Right cardiac atrium (tissue), 5 donors: ENCODE data around the gene PIP5KL1. TPM values are rescaled to one million over a fixed set of nuclear protein-coding genes. Genes with fewer than 3 reads are reported as not detected.

Experiments
- polyA plus RNA-seq: library from polyadenylated mRNA; stranded (reverse); fragments of 200-250 nt; gene quantifications from one replicate; pipeline ENCODE4 v1.2.3, GENCODE V29; 2013
- total RNA-seq, 4 donors: library from RNA; stranded (reverse); fragmentation: NEBNext Ultra II Directional; extraction: Animal tissue kit (Norgen Biotek cat#: 25700); gene quantifications; one replicate each; pipeline ENCODE4 v1.2.1, GENCODE V29; 2021
- donor health status: healthy with polysubstance abuse.
- donor health status: DM: no; HTN: yes; CAD: no.
- donor health status: DM: no; HTN: no; CAD: no.
- donor health status: DM: no; HTN: yes; CAD: no; lungs with severe emphysema.
- donor health status: DM: yes; HTN: yes; CAD: no.

The PIP5KL1 gene
- total and polyA plus RNA-seq, 5 donors: 0.29 to 1.3 (median 0.29) TPM; not detected in 2

Other genes starting within 250 kb of the PIP5KL1 start
- gene CFAP157, start 223.8 kb downstream of the PIP5KL1 start, total RNA-seq: not detected
- 0.18 TPM for gene CFAP157, start 223.8 kb downstream of the PIP5KL1 start, polyA plus RNA-seq
- 10 to 100 TPM in 3 of 4 donors, 1 to 10 TPM in 1; 8.7 to 15.0 (median 11.6) TPM for gene PTRH1, start 215.1 kb downstream of the PIP5KL1 start, total RNA-seq
- 16.3 TPM for gene PTRH1, start 215.1 kb downstream of the PIP5KL1 start, polyA plus RNA-seq
- under 1 TPM in 3 of 4 donors, not detected in 1; 0.06 to 0.14 (median 0.11) TPM for gene TTC16, start 214.7 kb downstream of the PIP5KL1 start, total RNA-seq
- gene TTC16, start 214.7 kb downstream of the PIP5KL1 start, polyA plus RNA-seq: 0.14 TPM
- 1 to 10 TPM; 3.1 to 3.9 (median 3.5) TPM for gene TOR2A, start 195.5 kb downstream of the PIP5KL1 start, total RNA-seq
- 3.7 TPM for gene TOR2A, start 195.5 kb downstream of the PIP5KL1 start, polyA plus RNA-seq
- 10 to 100 TPM in 3 of 4 donors, 1 to 10 TPM in 1; 9.4 to 15.5 (median 12.7) TPM for gene SH2D3C, start 152.1 kb downstream of the PIP5KL1 start, total RNA-seq
- 17.4 TPM for gene SH2D3C, start 152.1 kb downstream of the PIP5KL1 start, polyA plus RNA-seq
- gene CDK9, start 144.7 kb downstream of the PIP5KL1 start, total RNA-seq: 10 to 100 TPM; 49.0 to 62.5 (median 58.6) TPM
- gene CDK9, start 144.7 kb downstream of the PIP5KL1 start, polyA plus RNA-seq: 37.3 TPM
- 10 to 100 TPM; 34.1 to 53.1 (median 45.6) TPM for gene FPGS, start 127.9 kb downstream of the PIP5KL1 start, total RNA-seq
- gene FPGS, start 127.9 kb downstream of the PIP5KL1 start, polyA plus RNA-seq: 30.1 TPM
- 100 to 1,000 TPM; 275 to 462 (median 364) TPM for gene ENG, start 76.1 kb downstream of the PIP5KL1 start, total RNA-seq
- gene ENG, start 76.1 kb downstream of the PIP5KL1 start, polyA plus RNA-seq: 362 TPM
- 100 to 1,000 TPM; 630 to 722 (median 659) TPM for gene AK1, start 53.1 kb downstream of the PIP5KL1 start, total RNA-seq
- gene AK1, start 53.1 kb downstream of the PIP5KL1 start, polyA plus RNA-seq: 811 TPM
- 10 to 100 TPM; 60.1 to 73.7 (median 65.2) TPM for gene ST6GALNAC6, start 31.2 kb downstream of the PIP5KL1 start, total RNA-seq
- 55.9 TPM for gene ST6GALNAC6, start 31.2 kb downstream of the PIP5KL1 start, polyA plus RNA-seq
- 10 to 100 TPM; 26.3 to 36.7 (median 32.3) TPM for gene ST6GALNAC4, start 13.7 kb downstream of the PIP5KL1 start, total RNA-seq
- gene ST6GALNAC4, start 13.7 kb downstream of the PIP5KL1 start, polyA plus RNA-seq: 24.3 TPM
- 10 to 100 TPM; 13.6 to 20.0 (median 16.0) TPM for gene DPM2, start 7.1 kb upstream of the PIP5KL1 start, total RNA-seq
- 16.4 TPM for gene DPM2, start 7.1 kb upstream of the PIP5KL1 start, polyA plus RNA-seq
- gene EEIG1, start 50.2 kb upstream of the PIP5KL1 start, total RNA-seq: 10 to 100 TPM; 23.1 to 35.1 (median 31.6) TPM
- gene EEIG1, start 50.2 kb upstream of the PIP5KL1 start, polyA plus RNA-seq: 12.7 TPM
- gene NAIF1, start 136.5 kb upstream of the PIP5KL1 start, total RNA-seq: 1 to 10 TPM; 6.1 to 8.7 (median 6.4) TPM
- 5.0 TPM for gene NAIF1, start 136.5 kb upstream of the PIP5KL1 start, polyA plus RNA-seq
- 10 to 100 TPM in 1 of 4 donors, 1 to 10 TPM in 3; 6.3 to 16.1 (median 7.0) TPM for gene SLC25A25, start 137.5 kb upstream of the PIP5KL1 start, total RNA-seq
- 5.8 TPM for gene SLC25A25, start 137.5 kb upstream of the PIP5KL1 start, polyA plus RNA-seq
- gene PTGES2, start 197.0 kb upstream of the PIP5KL1 start, total RNA-seq: 100 to 1,000 TPM; 122 to 128 (median 126) TPM
- gene PTGES2, start 197.0 kb upstream of the PIP5KL1 start, polyA plus RNA-seq: 162 TPM
- not detected for gene LCN2, start 218.7 kb upstream of the PIP5KL1 start, total RNA-seq
- 0.16 TPM for gene LCN2, start 218.7 kb upstream of the PIP5KL1 start, polyA plus RNA-seq
- 10 to 100 TPM; 41.6 to 58.0 (median 49.1) TPM for gene BBLN, start 229.5 kb upstream of the PIP5KL1 start, total RNA-seq
- 138 TPM for gene BBLN, start 229.5 kb upstream of the PIP5KL1 start, polyA plus RNA-seq